ENCODE results near the gene ARMH3. TPM values are rescaled to one million over a fixed set of nuclear protein-coding genes. Genes with fewer than 3 reads are reported as not detected.

ARMH3 gene
- total and polyA plus RNA-seq, 10 of the 15 experiments (the other 5 are each of a cell fraction or from before 2014, with no cell fraction given), result 13.0 to 33.0 (median 16.4) TPM

GRCh38 chr10:102009801-102010425 lies 46.1 kb downstream of the ARMH3 start (continued):
- TF ChIP-seq RAD51 (IDR thresholded peaks at IDR 0.05), result no peak
- TF ChIP-seq KDM1A (IDR thresholded peaks at IDR 0.05; ENCODE audit: borderline replicate concordance), result no peak
- TF ChIP-seq MTA2 (IDR thresholded peaks at IDR 0.05; ENCODE audit: low read depth), result no peak
- peak; percentile 45; the same call in 1 of the 2 replicates for TF ChIP-seq IRF4 (IDR thresholded peaks at IDR 0.05; ENCODE audit: low read depth, low read length)
- no peak for TF ChIP-seq ATF3 (IDR thresholded peaks at IDR 0.05; ENCODE audit: borderline replicate concordance, extremely low read depth, low read depth, low read length)
- TF ChIP-seq HSF1 (IDR thresholded peaks at IDR 0.05; ENCODE audit: low read depth, low read length), result no peak
- TF ChIP-seq RUNX3 (IDR thresholded peaks at IDR 0.05; ENCODE audit: low read length), result peak; percentile 11; the same call in 1 of the 2 replicates
- TF ChIP-seq ZBTB4 (CRISPR knock-in tag; IDR thresholded peaks at IDR 0.05), result no peak
- no peak for TF ChIP-seq STAT3 (IDR thresholded peaks at IDR 0.05; ENCODE audit: low read depth, low read length)
- peak; percentile 100 for TF ChIP-seq SMC3 (IDR thresholded peaks at IDR 0.05; ENCODE audit: borderline replicate concordance, low read length)
- no peak for TF ChIP-seq SMAD1 (IDR thresholded peaks at IDR 0.05; ENCODE audit: low read depth, partially characterized antibody)
- TF ChIP-seq MXI1 (IDR thresholded peaks at IDR 0.05; ENCODE audit: low read depth, low read length), result peak; percentile 69; the same call in 1 of the 2 replicates
- no peak for TF ChIP-seq ZNF24 (IDR thresholded peaks at IDR 0.05)
- TF ChIP-seq RBBP5 (conservative IDR thresholded peaks at IDR 0.05), result no peak
- 0 out of 2 replicates have a peak, but pooled peaks have one; percentile 31 for TF ChIP-seq ZNF687 (IDR thresholded peaks at IDR 0.05)
- TF ChIP-seq ATF2 (IDR thresholded peaks at IDR 0.05; ENCODE audit: low read length), result 0 out of 2 replicates have a peak, but pooled peaks have one; percentile 37
